Astrocyte (in vitro differentiated cells and primary cell): ENCODE measurements around the gene NAB2.

Experiments
- EZH2 ChIP-seq: IDR thresholded peaks from 2 replicates; pipeline ENCODE4 v1.6.1; 2012; ENCODE audit warnings: mild to moderate bottlenecking, low read length, inconsistent platforms; ENCODE audit not compliant: insufficient read depth
- TF ChIP-seq, protein P1 (sequence below): IDR thresholded peaks from 2 replicates; pipeline ENCODE4 v1.5.1; 2011; ENCODE audit warnings: low read depth, mild to moderate bottlenecking, inconsistent platforms, low read length, moderate library complexity; ENCODE audit not compliant: insufficient read depth

DNA sequence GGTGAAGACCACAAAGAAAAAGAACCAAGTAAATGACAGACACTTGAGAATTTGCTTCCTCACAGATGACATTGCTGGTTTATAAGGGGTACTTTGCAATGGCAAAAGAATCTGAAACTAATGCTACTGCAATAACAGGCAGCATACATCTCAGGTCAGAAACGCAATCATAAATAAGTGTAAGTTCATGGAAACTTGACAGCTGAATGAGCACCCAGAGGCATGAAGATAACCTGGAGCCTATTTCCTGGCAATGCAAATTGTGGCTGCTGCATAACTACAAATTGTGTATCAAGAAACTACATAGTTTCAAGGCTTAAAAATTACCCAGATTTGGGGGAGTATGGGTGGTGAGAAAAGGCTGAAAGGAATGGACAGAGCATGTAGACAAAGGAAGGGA is 30.5 kb upstream of the NAB2 start:
- TF ChIP-seq, protein P1, sequence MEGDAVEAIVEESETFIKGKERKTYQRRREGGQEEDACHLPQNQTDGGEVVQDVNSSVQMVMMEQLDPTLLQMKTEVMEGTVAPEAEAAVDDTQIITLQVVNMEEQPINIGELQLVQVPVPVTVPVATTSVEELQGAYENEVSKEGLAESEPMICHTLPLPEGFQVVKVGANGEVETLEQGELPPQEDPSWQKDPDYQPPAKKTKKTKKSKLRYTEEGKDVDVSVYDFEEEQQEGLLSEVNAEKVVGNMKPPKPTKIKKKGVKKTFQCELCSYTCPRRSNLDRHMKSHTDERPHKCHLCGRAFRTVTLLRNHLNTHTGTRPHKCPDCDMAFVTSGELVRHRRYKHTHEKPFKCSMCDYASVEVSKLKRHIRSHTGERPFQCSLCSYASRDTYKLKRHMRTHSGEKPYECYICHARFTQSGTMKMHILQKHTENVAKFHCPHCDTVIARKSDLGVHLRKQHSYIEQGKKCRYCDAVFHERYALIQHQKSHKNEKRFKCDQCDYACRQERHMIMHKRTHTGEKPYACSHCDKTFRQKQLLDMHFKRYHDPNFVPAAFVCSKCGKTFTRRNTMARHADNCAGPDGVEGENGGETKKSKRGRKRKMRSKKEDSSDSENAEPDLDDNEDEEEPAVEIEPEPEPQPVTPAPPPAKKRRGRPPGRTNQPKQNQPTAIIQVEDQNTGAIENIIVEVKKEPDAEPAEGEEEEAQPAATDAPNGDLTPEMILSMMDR, result no peak
- TF ChIP-seq EZH2, result no peak
